Body of pancreas (tissue), 4 donors: ENCODE measurements around the gene DCUN1D1.

ENCODE experiments used
- POLR2A ChIP-seq, 3 donors: fragments of 450-650 bp; IDR thresholded peaks; one replicate each; pipeline ENCODE4 v1.6.1; 2016; ENCODE audit warnings: antibody characterized with exemption in 3 of 3, mild to moderate bottlenecking in 2 of 3
- TF ChIP-seq, protein P1 (sequence below), 7 experiments: fragments of 450-650 bp in 4 of 7; fragments of 200-600 bp in 3 of 7; sonication (generic) in 3 of 7; IDR thresholded peaks; one replicate each; pipeline ENCODE4 v1.5.1; 2016 to 2019; ENCODE audit warnings: antibody characterized with exemption in 7 of 7

DNA sequence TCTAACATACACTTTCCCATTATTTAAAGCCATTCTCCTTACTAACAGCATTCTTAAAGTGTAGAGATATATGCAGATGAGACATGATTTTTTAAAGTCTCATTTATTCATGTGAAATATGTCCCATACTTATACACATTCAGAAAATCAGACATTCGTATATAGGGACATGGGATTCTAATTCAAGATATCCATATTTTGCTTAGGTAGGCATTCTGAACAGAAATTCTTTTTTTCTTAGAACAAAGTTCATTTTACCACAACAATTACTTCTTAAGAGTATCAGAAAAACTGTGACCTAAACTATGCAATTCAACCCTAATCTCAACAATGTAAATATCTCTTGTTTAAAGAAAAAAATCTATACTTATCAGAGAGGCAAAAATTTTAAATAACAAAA lies 16.2 kb downstream of the DCUN1D1 start:
- TF ChIP-seq, protein P1, sequence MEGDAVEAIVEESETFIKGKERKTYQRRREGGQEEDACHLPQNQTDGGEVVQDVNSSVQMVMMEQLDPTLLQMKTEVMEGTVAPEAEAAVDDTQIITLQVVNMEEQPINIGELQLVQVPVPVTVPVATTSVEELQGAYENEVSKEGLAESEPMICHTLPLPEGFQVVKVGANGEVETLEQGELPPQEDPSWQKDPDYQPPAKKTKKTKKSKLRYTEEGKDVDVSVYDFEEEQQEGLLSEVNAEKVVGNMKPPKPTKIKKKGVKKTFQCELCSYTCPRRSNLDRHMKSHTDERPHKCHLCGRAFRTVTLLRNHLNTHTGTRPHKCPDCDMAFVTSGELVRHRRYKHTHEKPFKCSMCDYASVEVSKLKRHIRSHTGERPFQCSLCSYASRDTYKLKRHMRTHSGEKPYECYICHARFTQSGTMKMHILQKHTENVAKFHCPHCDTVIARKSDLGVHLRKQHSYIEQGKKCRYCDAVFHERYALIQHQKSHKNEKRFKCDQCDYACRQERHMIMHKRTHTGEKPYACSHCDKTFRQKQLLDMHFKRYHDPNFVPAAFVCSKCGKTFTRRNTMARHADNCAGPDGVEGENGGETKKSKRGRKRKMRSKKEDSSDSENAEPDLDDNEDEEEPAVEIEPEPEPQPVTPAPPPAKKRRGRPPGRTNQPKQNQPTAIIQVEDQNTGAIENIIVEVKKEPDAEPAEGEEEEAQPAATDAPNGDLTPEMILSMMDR (IDR thresholded peaks at IDR 0.05) = no peak
- TF ChIP-seq POLR2A (IDR thresholded peaks at IDR 0.05) = no peak
